Amygdala (tissue), 56 donors: ENCODE data around the gene SLC2A6.
"Not testable (repeated sequence)": the region's sequence is repeated elsewhere in the genome, so short reads cannot be mapped to it uniquely, and the experiment has no call there.

Source experiments
- DNase-seq, 56 donors: peaks; one replicate each; lab custom pipeline; 2025; lab: John Stamatoyannopoulos, UW

The SLC2A6 gene

GRCh38 chr9:133465984-133466383, 12.9 kb downstream of the SLC2A6 start:
- DNase-seq, result no peak

- DNase-seq, result no peak
Observed at GRCh38 chr9:133464638-133465037, 14.3 kb downstream of the SLC2A6 start.

DNA sequence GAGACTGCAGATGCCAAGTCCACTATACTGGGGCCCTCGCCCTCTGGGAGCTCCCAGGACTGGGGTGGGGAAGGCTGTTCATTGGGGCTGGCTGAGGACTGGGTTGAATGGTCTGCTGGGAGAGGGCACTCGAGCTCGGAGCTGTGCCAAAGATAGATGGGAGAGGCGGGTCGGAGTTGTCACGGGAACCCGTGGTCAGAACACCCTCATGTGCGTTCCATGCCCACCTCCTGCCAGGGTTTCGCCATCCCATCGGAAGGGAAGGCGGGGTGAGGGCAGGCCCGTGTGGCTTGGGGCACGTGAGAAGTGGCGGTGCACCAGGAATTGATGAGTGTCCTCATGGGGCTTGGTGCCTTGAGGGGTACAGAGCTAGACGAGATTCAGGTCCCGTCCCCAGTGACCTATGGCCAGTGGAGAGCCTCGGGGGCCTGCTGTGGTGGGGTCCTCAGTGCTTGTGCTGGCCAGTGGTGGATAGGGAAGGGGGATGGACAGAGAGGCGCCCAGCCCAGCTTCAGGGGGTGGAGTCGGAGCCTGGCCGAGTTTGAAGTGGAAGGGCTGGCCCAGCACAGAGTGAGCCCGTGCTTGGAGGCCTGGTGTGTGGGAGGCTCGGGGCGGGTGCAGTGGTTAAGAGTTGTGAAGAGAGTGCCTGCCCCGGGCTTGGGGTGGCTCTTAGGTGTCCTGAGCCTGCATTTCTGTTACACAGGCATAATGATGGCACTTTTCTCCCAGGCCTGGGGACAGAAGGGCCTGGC, 14.9 kb downstream of the SLC2A6 start:
- no peak for DNase-seq

GRCh38 chr9:133463234-133463863, 15.6 kb downstream of the SLC2A6 start:
- no peak for DNase-seq

GRCh38 chr9:133461975-133462374, 16.9 kb downstream of the SLC2A6 start:
- no peak for DNase-seq

GRCh38 chr9:133460405-133461175, 18.3 kb downstream of the SLC2A6 start:
- peak in 25 of 56 donors; percentile 23 to 93 (median 64) for DNase-seq

DNA sequence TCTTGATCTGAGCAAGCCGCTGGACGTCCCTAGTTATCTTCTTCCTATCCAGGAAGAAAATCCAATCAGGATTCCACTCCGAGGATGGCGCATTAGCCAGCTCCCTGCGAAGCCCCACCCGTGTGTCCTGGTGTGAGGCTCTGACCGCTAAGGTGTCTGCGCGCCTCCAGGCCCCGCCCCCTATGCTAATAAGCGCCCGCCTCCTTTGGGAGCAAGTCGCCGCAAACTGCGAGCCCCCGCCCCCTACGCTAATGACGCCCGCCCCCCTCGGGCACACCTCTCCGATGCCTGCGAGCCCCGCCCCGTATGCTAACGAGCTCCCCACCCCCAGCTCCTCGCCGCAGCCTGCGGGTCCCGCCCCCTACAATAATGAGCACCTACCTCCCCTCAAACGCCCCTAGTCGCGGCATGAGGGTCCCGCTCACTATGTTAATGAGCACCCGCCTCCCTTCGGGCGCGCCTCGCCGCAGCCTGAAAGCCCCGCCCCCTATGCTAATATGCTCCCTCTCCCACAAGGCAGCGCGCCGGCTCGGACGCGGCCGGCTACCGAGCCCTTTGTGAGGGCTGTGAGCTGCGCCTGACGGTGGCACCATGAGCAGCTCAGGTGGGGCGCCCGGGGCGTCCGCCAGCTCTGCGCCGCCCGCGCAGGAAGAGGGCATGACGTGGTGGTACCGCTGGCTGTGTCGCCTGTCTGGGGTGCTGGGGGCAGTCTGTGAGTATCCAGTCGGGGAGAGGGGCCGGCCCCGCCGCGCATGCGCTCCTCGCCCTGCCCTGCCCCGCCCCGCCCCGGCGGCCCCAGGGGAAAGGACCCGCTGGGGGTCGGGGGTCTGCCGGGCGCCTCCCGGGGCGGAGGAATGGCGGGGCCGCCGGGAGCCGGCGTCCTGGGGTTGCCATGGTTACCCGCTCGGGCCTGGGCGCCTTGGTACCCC, 19.2 kb downstream of the SLC2A6 start, which contains the start of gene CACFD1:
Gene CACFD1, plus strand, starts transcription at position 503 of the 929 bp plus-strand sequence. Its CDS starts 89 bp downstream, at position 592.
- DNase-seq, result peak; percentile 76 to 99 (median 96)

GRCh38 chr9:133458643-133459312, 20.1 kb downstream of the SLC2A6 start:
- no peak for DNase-seq

GRCh38 chr9:133457748-133458147, 21.2 kb downstream of the SLC2A6 start:
- no peak for DNase-seq

DNA sequence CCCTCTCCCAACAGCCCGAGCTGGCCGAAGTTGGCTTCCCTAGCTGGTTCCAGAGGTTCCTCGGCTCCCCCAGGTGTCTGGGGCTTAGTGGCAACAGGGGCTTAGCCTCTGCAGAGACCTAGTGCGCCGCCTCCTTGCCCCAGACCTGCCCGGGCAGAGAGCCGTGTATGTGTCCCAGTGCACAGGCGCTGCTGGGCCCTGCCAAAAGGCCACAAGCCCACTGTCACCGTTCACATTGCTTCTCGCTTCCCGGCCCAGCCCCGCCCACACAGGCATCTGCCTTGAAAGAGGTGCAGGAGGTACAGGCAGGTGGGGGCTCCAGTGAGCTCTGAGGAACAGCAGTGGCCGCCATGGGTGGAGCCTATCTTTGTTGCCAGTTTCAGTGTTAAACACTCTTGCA, 21.7 kb downstream of the SLC2A6 start:
- no peak for DNase-seq

DNA sequence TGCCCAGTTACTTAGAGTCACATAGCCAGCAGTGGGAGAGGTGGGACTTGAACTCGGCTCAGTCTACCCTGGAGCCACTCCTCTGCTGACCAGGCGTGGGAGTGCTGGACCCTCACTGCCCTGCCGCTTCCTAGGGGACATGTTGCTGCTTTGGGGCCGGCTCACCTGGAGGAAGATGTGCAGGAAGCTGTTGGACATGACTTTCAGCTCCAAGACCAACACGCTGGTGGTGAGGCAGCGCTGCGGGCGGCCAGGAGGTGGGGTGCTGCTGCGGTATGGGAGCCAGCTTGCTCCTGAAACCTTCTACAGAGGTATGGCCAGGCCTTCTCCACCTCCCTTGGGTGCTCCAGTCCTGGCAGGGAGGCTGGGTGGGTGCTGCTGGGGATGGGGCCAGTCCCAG, 22.5 kb downstream of the SLC2A6 start:
- DNase-seq, result no peak

- DNase-seq, result no peak
Observed at GRCh38 chr9:133455936-133456335, 23.0 kb downstream of the SLC2A6 start.

DNA sequence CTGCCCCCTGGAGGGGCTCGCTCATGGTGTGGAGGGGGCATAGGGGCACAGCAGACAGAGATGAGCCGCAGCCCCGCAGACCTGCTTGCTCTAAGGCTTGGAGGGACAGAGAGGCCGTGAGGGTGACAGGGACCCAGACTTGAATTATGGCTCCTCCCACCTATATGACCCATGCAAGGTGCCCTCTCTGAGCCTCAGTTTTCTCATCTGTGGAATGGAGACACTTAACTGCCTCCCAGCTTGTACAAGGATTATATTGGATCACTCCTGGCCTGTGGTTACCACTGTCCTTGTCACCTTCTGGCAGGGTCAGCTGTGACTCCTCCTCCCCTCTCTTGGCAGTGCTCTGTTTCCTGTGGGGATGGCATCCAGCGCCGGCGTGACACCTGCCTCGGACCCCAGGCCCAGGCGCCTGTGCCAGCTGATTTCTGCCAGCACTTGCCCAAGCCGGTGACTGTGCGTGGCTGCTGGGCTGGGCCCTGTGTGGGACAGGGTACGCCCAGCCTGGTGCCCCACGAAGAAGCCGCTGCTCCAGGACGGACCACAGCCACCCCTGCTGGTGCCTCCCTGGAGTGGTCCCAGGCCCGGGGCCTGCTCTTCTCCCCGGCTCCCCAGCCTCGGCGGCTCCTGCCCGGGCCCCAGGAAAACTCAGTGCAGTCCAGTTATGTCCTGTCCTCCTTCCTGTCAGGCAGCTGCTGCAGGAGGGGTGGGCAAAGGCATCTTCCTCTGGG, 23.8 kb downstream of the SLC2A6 start:
- DNase-seq, result no peak

- DNase-seq, result no peak
Observed at GRCh38 chr9:133454325-133454724, 24.6 kb downstream of the SLC2A6 start.

- peak in 17 of 56 donors; percentile 6 to 48 (median 26) for DNase-seq
Observed at GRCh38 chr9:133453651-133454050, 25.2 kb downstream of the SLC2A6 start.

DNA sequence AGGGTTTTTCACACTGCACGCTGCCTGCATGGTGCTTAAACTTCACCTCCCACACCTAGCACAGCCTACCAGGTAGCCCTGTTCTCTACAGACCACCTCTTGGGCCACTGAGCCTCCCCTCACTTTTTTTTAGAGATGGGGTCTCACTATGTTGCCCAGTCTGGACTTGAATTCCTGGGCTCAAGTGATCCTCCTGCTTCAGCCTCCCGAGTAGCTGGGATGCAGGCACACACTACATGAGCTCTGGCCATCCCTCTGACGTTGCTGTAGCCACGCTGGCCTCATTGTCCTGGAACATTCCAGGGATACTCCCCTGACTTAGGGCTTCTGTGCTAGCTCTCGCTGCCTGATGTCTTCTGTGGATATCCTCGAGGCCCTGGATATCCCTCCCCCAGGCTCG, 26.3 kb downstream of the SLC2A6 start:
- DNase-seq, result no peak

- not testable (repeated sequence) for DNase-seq
Observed at GRCh38 chr9:133451865-133452264, 27.0 kb downstream of the SLC2A6 start.

DNA sequence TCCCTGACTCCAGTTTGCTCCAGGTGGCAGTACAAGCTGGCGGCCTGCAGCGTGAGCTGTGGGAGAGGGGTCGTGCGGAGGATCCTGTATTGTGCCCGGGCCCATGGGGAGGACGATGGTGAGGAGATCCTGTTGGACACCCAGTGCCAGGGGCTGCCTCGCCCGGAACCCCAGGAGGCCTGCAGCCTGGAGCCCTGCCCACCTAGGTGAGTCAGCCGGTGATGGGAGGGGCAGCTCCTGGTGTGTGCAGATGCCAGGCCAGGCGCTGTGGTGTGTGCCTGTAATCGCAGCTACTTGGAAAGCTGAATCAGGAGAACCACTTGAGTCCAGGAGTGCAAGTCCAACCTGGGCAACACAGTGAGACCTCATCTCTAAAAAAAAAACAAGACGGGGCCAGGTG, 29.1 kb downstream of the SLC2A6 start:
- DNase-seq, result no peak

DNA sequence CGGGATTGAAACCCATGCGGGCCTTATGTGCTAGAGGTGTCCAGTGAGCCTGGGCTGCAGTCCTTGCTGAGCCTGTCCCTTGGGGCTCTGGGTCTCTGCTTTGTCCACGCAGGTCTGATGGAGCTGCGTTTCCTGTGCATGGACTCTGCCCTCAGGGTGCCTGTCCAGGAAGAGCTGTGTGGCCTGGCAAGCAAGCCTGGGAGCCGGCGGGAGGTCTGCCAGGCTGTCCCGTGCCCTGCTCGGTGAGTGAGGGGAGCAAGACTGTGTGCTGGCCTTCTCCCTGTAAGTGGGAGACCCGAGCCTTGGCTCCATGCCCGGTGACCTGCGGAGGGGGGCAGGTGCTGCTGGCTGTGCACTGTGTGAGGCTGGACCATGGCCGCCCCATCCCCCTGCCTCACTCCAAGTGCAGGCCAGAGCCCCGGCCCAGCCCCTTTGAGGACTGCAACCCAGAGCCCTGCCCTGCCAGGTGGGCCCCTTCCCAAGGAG, 30.4 kb downstream of the SLC2A6 start:
- no peak for DNase-seq
